ENCODE data around the gene GREB1.

GREB1 gene

GRCh38 chr2:11508279-11508678 is 25.6 kb upstream of the GREB1 start:
- no peak for DNase-seq (ENCODE audit: low read depth in 2 of 2)

- DNase-seq (ENCODE audit: low read depth in 2 of 2) = no peak
Measured at GRCh38 chr2:11509657-11510360, 24.0 kb upstream of the GREB1 start.

- DNase-seq (ENCODE audit: low read depth in 2 of 2) = no peak
Measured at GRCh38 chr2:11512431-11512830, 21.4 kb upstream of the GREB1 start.

- DNase-seq (ENCODE audit: low read depth in 2 of 2) = no peak
Measured at GRCh38 chr2:11513319-11513718, 20.5 kb upstream of the GREB1 start.

GRCh38 chr2:11514081-11514730 is 19.6 kb upstream of the GREB1 start:
- DNase-seq (ENCODE audit: low read depth in 2 of 2) = no peak

GRCh38 chr2:11514904-11515303 is 18.9 kb upstream of the GREB1 start:
- DNase-seq (ENCODE audit: low read depth in 2 of 2) = no peak

- DNase-seq (ENCODE audit: low read depth in 2 of 2) = no peak
Measured at GRCh38 chr2:11515490-11515981, 18.3 kb upstream of the GREB1 start.

- no peak for DNase-seq (ENCODE audit: low read depth in 2 of 2)
Measured at GRCh38 chr2:11516984-11517648, 16.7 kb upstream of the GREB1 start.

GRCh38 chr2:11517906-11518305 is 15.9 kb upstream of the GREB1 start:
- DNase-seq (ENCODE audit: low read depth in 2 of 2) = no peak

- no peak for DNase-seq (ENCODE audit: low read depth in 2 of 2)
Measured at GRCh38 chr2:11520092-11520693, 13.7 kb upstream of the GREB1 start.

- no peak for DNase-seq (ENCODE audit: low read depth in 2 of 2)
Measured at GRCh38 chr2:11521775-11522174, 12.1 kb upstream of the GREB1 start.

GRCh38 chr2:11524470-11524869 is 9.4 kb upstream of the GREB1 start:
- no peak for DNase-seq (ENCODE audit: low read depth in 2 of 2)

- no peak for DNase-seq (ENCODE audit: low read depth in 2 of 2)
Measured at GRCh38 chr2:11525762-11526161, 8.1 kb upstream of the GREB1 start.

GRCh38 chr2:11527001-11527400 is 6.8 kb upstream of the GREB1 start:
- DNase-seq (ENCODE audit: low read depth in 2 of 2) = no peak

- no peak for DNase-seq (ENCODE audit: low read depth in 2 of 2)
Measured at GRCh38 chr2:11528228-11528627, 5.6 kb upstream of the GREB1 start.

- no peak for DNase-seq (ENCODE audit: low read depth in 2 of 2)
Measured at GRCh38 chr2:11530864-11531465, 2.9 kb upstream of the GREB1 start.

- DNase-seq (ENCODE audit: low read depth in 2 of 2) = no peak
Measured at GRCh38 chr2:11532416-11533055, 1.3 kb upstream of the GREB1 start.

- no peak for DNase-seq (ENCODE audit: low read depth in 2 of 2)
Measured at GRCh38 chr2:11534071-11534745, 363 bp downstream of the GREB1 start.

- DNase-seq (ENCODE audit: low read depth in 2 of 2) = no peak
Measured at GRCh38 chr2:11534746-11535484, 1.1 kb downstream of the GREB1 start.

- DNase-seq (ENCODE audit: low read depth in 2 of 2) = no peak
Measured at GRCh38 chr2:11535899-11536344, 2.1 kb downstream of the GREB1 start.

Data from activated CD4-positive, alpha-beta T cell treated with anti-CD3 and anti-CD28 coated beads for 24 hours (primary cell).